ENCODE data around the gene RTF1.
A peak's percentile ranks its signal among the peaks of the same experiment; 100 is the strongest.

RTF1 gene

GRCh38 chr15:41510728-41511127 is 93.8 kb downstream of the RTF1 start:
- peak; percentile 16 for DNase-seq

GRCh38 chr15:41511331-41511898 is 94.5 kb downstream of the RTF1 start:
- no peak for DNase-seq

- peak; percentile 45 for DNase-seq
Observed at GRCh38 chr15:41511899-41512369, 95.0 kb downstream of the RTF1 start.

- no peak for DNase-seq
Observed at GRCh38 chr15:41512512-41512939, 95.6 kb downstream of the RTF1 start.

GRCh38 chr15:41512940-41513505 is 96.1 kb downstream of the RTF1 start:
- peak; percentile 52 for DNase-seq

GRCh38 chr15:41513506-41514227 is 96.8 kb downstream of the RTF1 start, which contains the start of gene LTK:
LTK (minus strand) TSS chr15:41513827; CDS start chr15:41513709, 118 bp downstream.
- DNase-seq, result peak; percentile 93

GRCh38 chr15:41517895-41518449 is 101.1 kb downstream of the RTF1 start:
- no peak for DNase-seq

GRCh38 chr15:41520636-41521035 is 103.7 kb downstream of the RTF1 start:
- no peak for DNase-seq

- DNase-seq, result no peak
Observed at GRCh38 chr15:41521614-41522013, 104.7 kb downstream of the RTF1 start.

- DNase-seq, result no peak
Observed at GRCh38 chr15:41523097-41523496, 106.2 kb downstream of the RTF1 start.

- no peak for DNase-seq
Observed at GRCh38 chr15:41530363-41530956, 113.6 kb downstream of the RTF1 start.

Measured in NCI-H82 (cell line).